Activated CD8-positive, alpha-beta T cell treated with anti-CD3 and anti-CD28 coated beads, Interleukin-2, amount 10 ng/mL, durations not matched to agents 7 days and 5 days (primary cell): ENCODE results near the gene UFSP1. TPM values are rescaled to one million over a fixed set of nuclear protein-coding genes. Genes with fewer than 3 reads are reported as not detected.
"Not testable (repeated sequence)": the region's sequence is repeated elsewhere in the genome, so short reads cannot be mapped to it uniquely, and the experiment has no call there.

Experiments
- ATAC-seq: fragments of 150-1000 bp; cut with Tn5 transposase; one replicate; pipeline ENCODE4 v1.10.0; 2021; ENCODE audit warnings: moderate library complexity
- CTCF ChIA-PET: fragments of 350-600 bp; sonication (Branson Sonifier 250); formaldehyde crosslinking; loops from one replicate; lab custom pipeline; 2021; ENCODE audit warnings: antibody characterized with exemption; lab: Charles Lee
- POLR2A ChIA-PET: fragments of 350-600 bp; sonication (Branson Sonifier 250); formaldehyde crosslinking; loops from one replicate; lab custom pipeline; 2021; ENCODE audit warnings: antibody characterized with exemption; lab: Charles Lee
- DNase-seq: peaks from one replicate; pipeline ENCODE4 v3.0.0-alpha.2; 2020
- H3K27ac Mint-ChIP-seq: one replicate; pipeline ENCODE4 v1.8.0; 2021; ENCODE audit warnings: mild to moderate bottlenecking, mixed read lengths
- H3K27me3 Mint-ChIP-seq: one replicate; pipeline ENCODE4 v1.8.0; 2021; ENCODE audit warnings: low read depth, mixed read lengths
- H3K36me3 Mint-ChIP-seq: one replicate; pipeline ENCODE4 v1.8.0; 2021; ENCODE audit warnings: low read depth, mixed read lengths
- H3K4me1 Mint-ChIP-seq: one replicate; pipeline ENCODE4 v1.8.0; 2021; ENCODE audit warnings: low read depth, mixed read lengths
- H3K4me3 Mint-ChIP-seq: one replicate; pipeline ENCODE4 v1.8.0; 2021; ENCODE audit warnings: mild to moderate bottlenecking, mixed read lengths
- H3K9me3 Mint-ChIP-seq: one replicate; pipeline ENCODE4 v1.8.0; 2022; ENCODE audit warnings: mixed read lengths; ENCODE audit not compliant: insufficient read depth
- total RNA-seq, 2 experiments: library from RNA; stranded (reverse); gene quantifications; one replicate each; pipeline ENCODE4 v1.2.3, GENCODE V29; 2021

The UFSP1 gene
- total RNA-seq, 2 experiments from 2014 or later: 2.0 to 3.7 TPM

GRCh38 chr7:100865372-100865911 is 24.1 kb downstream of the UFSP1 start:
- no peak for ATAC-seq
- H3K36me3 Mint-ChIP-seq: peaks cover 30% of the 10 kb centered on the region
- no peaks in the 10 kb centered on the region for H3K27me3 Mint-ChIP-seq
- POLR2A ChIA-PET: no interaction called here
- no peaks in the 10 kb centered on the region for H3K9me3 Mint-ChIP-seq
- peaks cover 19% of the 10 kb centered on the region for H3K4me1 Mint-ChIP-seq
- H3K4me3 Mint-ChIP-seq: no peak overlapping the region
- DNase-seq: no peak
- no peak overlapping the region for H3K27ac Mint-ChIP-seq
- CTCF ChIA-PET: interaction anchor here (1.7 to 2.2 kb wide), 2 partner anchors 13 to 160 kb away, joined by 4 to 11 read pairs; partner anchors contain the start of genes POP7 and SLC12A9

GRCh38 chr7:100864263-100864845 is 25.2 kb downstream of the UFSP1 start:
- CTCF ChIA-PET: interaction anchor here (1.7 to 2.2 kb wide), 2 partner anchors 12 to 159 kb away, joined by 4 to 11 read pairs; partner anchors contain the start of genes POP7 and SLC12A9
- Mint-ChIP-seq H3K9me3 (no peaks in the 10 kb centered on the region), H3K27ac (no peak overlapping the region), H3K27me3 (no peaks in the 10 kb centered on the region), H3K4me3 (no peak overlapping the region), H3K4me1 (peaks cover 19% of the 10 kb centered on the region), H3K36me3 (peaks cover 37% of the 10 kb centered on the region)
- no peak for DNase-seq
- POLR2A ChIA-PET: interaction anchor here (1.8 kb wide), 1 partner anchor 10 kb away, joined by 6 read pairs; the partner anchor contains the start of gene SRRT
- ATAC-seq: no peak

- H3K36me3 Mint-ChIP-seq: peaks cover 37% of the 10 kb centered on the region
These were observed 26.0 kb downstream of the UFSP1 start for GRCh38 chr7:100863406-100863950.

GRCh38 chr7:100861616-100861985 is 27.9 kb downstream of the UFSP1 start:
- H3K4me1 Mint-ChIP-seq: peaks cover 3% of the 10 kb centered on the region
- no peak overlapping the region for H3K27ac Mint-ChIP-seq
- no peaks in the 10 kb centered on the region for H3K27me3 Mint-ChIP-seq
- ATAC-seq (no peak), DNase-seq (no peak)
- ChIA-PET CTCF (interaction anchor here (0.8 to 1.9 kb wide), 2 partner anchors 9 to 156 kb away, joined by 3 to 9 read pairs; partner anchors contain the start of gene SLC12A9), POLR2A (interaction anchor here (0.6 kb wide), 1 partner anchor 12 kb away, joined by 3 read pairs; no protein-coding TSS in a partner anchor)
- no peaks in the 10 kb centered on the region for H3K9me3 Mint-ChIP-seq
- H3K4me3 Mint-ChIP-seq: no peak overlapping the region
- peaks cover 37% of the 10 kb centered on the region for H3K36me3 Mint-ChIP-seq

More at GRCh38 chr7:100863406-100863950, 26.0 kb downstream of the UFSP1 start:
- H3K9me3 Mint-ChIP-seq: no peaks in the 10 kb centered on the region
- H3K4me1 Mint-ChIP-seq: peaks cover 19% of the 10 kb centered on the region
- ChIA-PET POLR2A (interaction anchor here (1.8 kb wide), 1 partner anchor 11 kb away, joined by 6 read pairs; the partner anchor contains the start of gene SRRT), CTCF (interaction anchor here (2.2 kb wide), 1 partner anchor 11 kb away, joined by 11 read pairs; the partner anchor contains the start of gene SLC12A9)
- ATAC-seq (no peak), DNase-seq (no peak)
- H3K27me3 Mint-ChIP-seq: no peaks in the 10 kb centered on the region
- H3K27ac Mint-ChIP-seq: no peak overlapping the region
- H3K4me3 Mint-ChIP-seq: no peak overlapping the region

- no peak for ATAC-seq
- no peak overlapping the region for H3K27ac Mint-ChIP-seq
- CTCF ChIA-PET: interaction anchor here (1.9 kb wide), 1 partner anchor 9 kb away, joined by 9 read pairs; the partner anchor contains the start of gene SLC12A9
These were observed 28.6 kb downstream of the UFSP1 start for GRCh38 chr7:100860702-100861615.

GRCh38 chr7:100859856-100860255 is 29.7 kb downstream of the UFSP1 start:
- no peak for ATAC-seq
- CTCF ChIA-PET: interaction anchor here (1.6 kb wide), 1 partner anchor 60 kb away, joined by 5 read pairs; no protein-coding TSS in a partner anchor
- DNase-seq: no peak

More at GRCh38 chr7:100860702-100861615, 28.6 kb downstream of the UFSP1 start:
- H3K9me3 Mint-ChIP-seq: no peaks in the 10 kb centered on the region
- no peak for DNase-seq
- no peaks in the 10 kb centered on the region for H3K4me1 Mint-ChIP-seq
- H3K27me3 Mint-ChIP-seq: no peaks in the 10 kb centered on the region
- H3K36me3 Mint-ChIP-seq: peaks cover 37% of the 10 kb centered on the region
- no peak overlapping the region for H3K4me3 Mint-ChIP-seq
- POLR2A ChIA-PET: interaction anchor here (0.6 kb wide), 1 partner anchor 13 kb away, joined by 3 read pairs; no protein-coding TSS in a partner anchor

GRCh38 chr7:100856871-100857282 is 32.6 kb downstream of the UFSP1 start:
- no peaks in the 10 kb centered on the region for H3K9me3 Mint-ChIP-seq
- peaks cover 23% of the 10 kb centered on the region for H3K36me3 Mint-ChIP-seq
- POLR2A ChIA-PET: interaction anchor here (1.0 kb wide), 1 partner anchor 18 kb away, joined by 4 read pairs; the partner anchor contains the start of gene SRRT
- ATAC-seq: no peak
- H3K4me1 Mint-ChIP-seq: peaks cover 20% of the 10 kb centered on the region
- H3K27ac Mint-ChIP-seq: no peak overlapping the region
- CTCF ChIA-PET: interaction anchor here (1.8 to 8.9 kb wide), 2 partner anchors 54 to 151 kb away, joined by 4 to 223 read pairs; partner anchors contain the start of gene POP7
- no peak overlapping the region for H3K4me3 Mint-ChIP-seq
- H3K27me3 Mint-ChIP-seq: no peaks in the 10 kb centered on the region
- no peak for DNase-seq

More at GRCh38 chr7:100859856-100860255, 29.7 kb downstream of the UFSP1 start:
- POLR2A ChIA-PET: no interaction called here
- H3K27me3 Mint-ChIP-seq: no peaks in the 10 kb centered on the region
- H3K4me3 Mint-ChIP-seq: no peak overlapping the region
- H3K9me3 Mint-ChIP-seq: no peaks in the 10 kb centered on the region
- no peak overlapping the region for H3K27ac Mint-ChIP-seq
- peaks cover 40% of the 10 kb centered on the region for H3K36me3 Mint-ChIP-seq
- peaks cover 4% of the 10 kb centered on the region for H3K4me1 Mint-ChIP-seq

- H3K4me1 Mint-ChIP-seq: peaks cover 23% of the 10 kb centered on the region
- DNase-seq (no peak), ATAC-seq (no peak)
- H3K4me3 Mint-ChIP-seq: no peak overlapping the region
- CTCF ChIA-PET: interaction anchor here (1.0 to 8.9 kb wide), 2 partner anchors 53 to 150 kb away, joined by 4 to 223 read pairs; partner anchors contain the start of gene POP7
- peaks cover 18% of the 10 kb centered on the region for H3K36me3 Mint-ChIP-seq
- H3K27ac Mint-ChIP-seq: no peak overlapping the region
- no peaks in the 10 kb centered on the region for H3K9me3 Mint-ChIP-seq
- no peaks in the 10 kb centered on the region for H3K27me3 Mint-ChIP-seq
- POLR2A ChIA-PET: no interaction called here
These were observed 34.0 kb downstream of the UFSP1 start for GRCh38 chr7:100855515-100855914.

- H3K27ac Mint-ChIP-seq, H3K9me3 Mint-ChIP-seq, H3K4me3 Mint-ChIP-seq, ATAC-seq, H3K27me3 Mint-ChIP-seq, DNase-seq: not testable (repeated sequence)
- Mint-ChIP-seq H3K36me3 (peaks cover 15% of the 10 kb centered on the region), H3K4me1 (peaks cover 23% of the 10 kb centered on the region)
- POLR2A ChIA-PET: interaction anchor here (1.7 kb wide), 1 partner anchor 20 kb away, joined by 5 read pairs; the partner anchor contains the start of gene SRRT
- CTCF ChIA-PET: interaction anchor here (8.9 kb wide), 1 partner anchor 52 kb away, joined by 223 read pairs; no protein-coding TSS in a partner anchor
These were observed 34.6 kb downstream of the UFSP1 start for GRCh38 chr7:100854899-100855298.

GRCh38 chr7:100854146-100854895 is 35.2 kb downstream of the UFSP1 start:
- H3K27ac Mint-ChIP-seq: no peak overlapping the region
- H3K9me3 Mint-ChIP-seq: no peaks in the 10 kb centered on the region
- DNase-seq (no peak), ATAC-seq (no peak)
- H3K4me1 Mint-ChIP-seq: peaks cover 23% of the 10 kb centered on the region
- H3K4me3 Mint-ChIP-seq: peak overlapping the region; percentile 89
- ChIA-PET POLR2A (interaction anchor here (1.0 to 2.6 kb wide), 3 partner anchors 21 to 300 kb away, joined by 3 to 14 read pairs (median 5); partner anchors contain the start of genes POP7 and SRRT), CTCF (interaction anchor here (0.7 to 8.9 kb wide), 3 partner anchors 35 to 149 kb away, joined by 3 to 223 read pairs (median 87); partner anchors contain the start of genes POP7 and UFSP1)
- H3K27me3 Mint-ChIP-seq: no peaks in the 10 kb centered on the region
- H3K36me3 Mint-ChIP-seq: peaks cover 9% of the 10 kb centered on the region
